NCI-H1092 (cell line): ENCODE results near the gene PARP16.

Experiments used
- DNase-seq: peaks from one replicate; lab custom pipeline; 2025; lab: John Stamatoyannopoulos, UW

The PARP16 gene

DNA sequence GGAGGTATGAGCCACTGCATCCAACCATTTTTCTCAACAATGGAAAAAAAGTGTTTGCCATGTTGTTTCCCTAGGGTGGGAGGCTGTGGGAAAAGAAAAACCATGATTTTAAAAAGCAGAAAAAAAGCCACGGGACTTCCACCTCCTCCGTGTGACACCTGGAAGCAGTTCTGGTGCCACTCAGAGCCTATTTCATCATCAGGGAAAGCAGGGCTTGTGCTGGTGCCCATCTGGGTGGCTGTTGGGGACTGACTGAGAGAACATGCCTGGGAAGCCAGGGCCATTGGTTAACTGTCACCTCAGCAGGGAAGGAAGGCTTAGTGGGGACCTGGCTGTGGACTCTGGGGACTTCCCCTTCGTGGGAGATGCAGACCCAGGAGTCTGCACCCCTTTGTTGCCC is 25.1 kb upstream of the PARP16 start:
- DNase-seq: no peak

DNA sequence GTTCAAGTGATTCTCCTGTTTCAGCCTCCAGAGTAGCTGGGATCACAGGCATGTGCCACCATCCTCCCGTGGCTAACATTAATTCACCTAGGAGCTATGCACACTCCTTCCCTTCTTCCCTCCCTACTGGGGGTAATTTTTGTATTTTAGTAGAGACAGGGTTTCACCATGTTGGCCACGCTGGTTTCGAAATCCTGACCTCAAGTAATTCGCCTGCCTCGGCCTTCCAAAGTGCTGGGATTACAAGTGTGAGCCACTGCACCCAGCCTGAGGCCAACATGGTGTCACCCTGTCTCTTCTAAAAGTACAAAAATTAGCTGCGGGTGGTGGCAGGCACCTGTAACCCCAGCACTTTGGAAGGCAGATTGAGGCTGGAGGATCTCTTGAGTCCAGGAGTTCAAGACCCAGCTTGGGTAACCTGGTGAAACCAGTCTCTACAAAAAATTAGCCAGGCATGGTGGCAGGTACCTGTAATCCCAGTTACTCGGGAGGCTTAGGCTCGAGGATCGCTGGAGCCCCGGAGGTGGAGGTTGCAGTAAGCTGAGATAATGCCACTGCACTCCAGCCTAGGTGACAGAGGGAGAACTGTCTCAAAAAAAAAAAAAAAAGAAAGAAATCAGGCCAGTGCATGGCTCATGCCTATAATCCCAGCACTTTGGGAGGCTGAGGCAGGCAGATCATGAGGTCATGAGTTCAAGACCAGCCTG is 23.9 kb upstream of the PARP16 start:
- no peak for DNase-seq

DNA sequence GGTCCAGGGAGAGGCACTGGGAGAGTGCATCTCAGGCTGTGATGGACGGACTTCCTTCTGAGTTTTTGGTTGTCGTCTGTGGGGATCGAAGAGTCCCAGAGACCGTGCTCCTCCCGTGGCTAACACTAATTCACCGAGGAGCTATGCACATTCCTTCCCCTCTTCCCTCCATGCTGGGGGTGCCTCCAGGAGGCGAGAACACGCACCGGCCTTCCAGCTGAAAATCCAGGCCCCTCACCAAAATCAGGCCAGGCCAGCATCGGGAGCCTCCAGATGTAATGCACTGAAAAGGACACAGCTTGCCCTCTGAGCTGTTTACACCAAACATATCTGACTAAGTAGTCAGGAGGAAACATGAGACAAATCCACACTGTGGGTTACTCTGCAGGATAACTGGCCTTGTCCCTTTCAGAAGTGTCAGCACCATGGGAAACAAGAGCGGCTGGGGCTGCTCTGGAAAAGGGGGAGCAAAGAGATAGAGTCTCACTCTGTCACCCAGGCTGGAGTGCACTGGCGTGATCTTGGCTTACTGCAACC is 23.3 kb upstream of the PARP16 start:
- no peak for DNase-seq

DNA sequence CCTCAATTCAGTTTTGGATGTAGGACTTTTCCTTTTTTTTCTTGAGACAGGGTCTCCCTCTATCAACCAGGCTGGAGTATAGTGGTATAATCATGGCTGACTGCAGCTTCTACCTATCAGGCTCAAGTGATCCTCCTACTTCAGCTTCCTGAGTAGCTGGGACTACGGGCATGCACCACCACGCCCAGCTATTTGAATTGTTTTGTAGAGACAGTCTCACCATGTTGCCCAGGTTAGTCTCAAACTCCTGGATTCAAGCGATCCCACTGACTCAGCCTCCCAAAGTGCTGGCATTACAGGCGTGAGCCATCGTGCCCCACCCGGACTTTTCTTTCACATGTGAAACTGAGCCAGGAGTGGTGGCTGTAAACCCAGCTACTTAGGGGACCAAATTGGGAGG is 21.3 kb upstream of the PARP16 start:
- no peak for DNase-seq

DNA sequence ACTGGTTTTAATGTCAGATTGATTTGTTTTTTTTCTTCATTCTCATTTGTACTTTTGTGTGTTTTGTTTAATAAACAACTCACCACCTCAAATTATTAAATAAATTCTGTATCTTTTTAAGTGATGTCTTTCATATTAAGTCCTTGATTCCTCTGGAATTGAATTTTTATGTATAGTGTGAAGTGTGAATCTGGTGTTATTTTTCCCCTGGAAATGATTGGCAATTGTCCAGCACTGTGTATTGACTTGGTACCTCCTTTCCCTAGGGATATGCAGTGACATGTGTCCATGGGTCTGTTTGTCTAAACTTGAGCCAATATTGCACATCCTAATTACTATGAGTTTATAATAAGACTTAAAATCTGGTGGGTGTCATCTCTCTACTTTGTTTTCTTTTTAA is 19.9 kb upstream of the PARP16 start:
- no peak for DNase-seq

DNA sequence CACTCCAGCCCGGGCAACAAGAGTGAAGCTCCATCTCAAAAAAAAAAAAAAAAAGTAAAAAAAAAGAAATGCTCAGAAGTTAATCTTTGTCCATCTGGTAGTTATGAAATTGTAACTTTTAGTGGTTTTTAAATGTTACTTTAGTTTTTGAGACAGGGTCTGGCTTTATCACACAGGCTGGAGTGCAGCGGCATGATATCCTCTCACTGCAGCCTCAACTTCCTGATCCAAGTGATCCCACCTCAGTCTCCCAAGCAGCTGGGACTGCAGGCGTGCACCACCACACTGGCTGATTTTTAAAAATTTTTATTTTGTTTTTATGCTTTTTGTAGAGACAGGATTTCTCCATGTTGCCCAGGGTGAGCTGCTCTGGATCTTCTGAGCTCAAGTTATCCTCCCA is 19.1 kb upstream of the PARP16 start:
- no peak for DNase-seq

DNA sequence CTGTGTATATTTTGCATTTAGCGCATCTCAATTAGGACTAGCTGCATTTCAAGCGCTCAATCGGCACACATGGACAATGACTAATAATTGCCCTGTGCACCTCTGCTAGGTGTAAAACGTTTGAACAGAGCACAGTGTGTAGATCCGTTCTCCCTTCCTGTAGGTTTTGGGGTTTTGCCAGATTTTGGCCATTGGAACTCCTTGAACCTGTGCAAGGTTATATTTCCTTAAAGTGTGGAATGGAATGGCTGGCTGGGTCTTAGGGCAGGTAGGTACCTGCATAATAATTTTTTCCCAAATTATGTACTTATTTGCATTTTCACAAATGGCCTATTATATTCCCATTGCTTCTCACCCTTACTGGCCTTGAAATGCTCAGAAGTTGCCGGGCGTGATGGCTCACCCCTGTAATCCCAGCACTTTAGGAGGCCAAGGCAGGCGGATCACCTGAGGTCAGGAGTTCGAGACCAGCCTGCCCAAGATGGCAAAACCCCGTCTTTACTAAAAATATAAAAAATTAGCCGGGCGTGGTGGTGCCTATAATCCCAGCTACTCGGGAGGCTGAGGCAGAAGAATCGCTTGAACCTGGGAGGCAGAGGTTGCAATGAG is 18.6 kb upstream of the PARP16 start:
- peak; percentile 79 for DNase-seq

DNA sequence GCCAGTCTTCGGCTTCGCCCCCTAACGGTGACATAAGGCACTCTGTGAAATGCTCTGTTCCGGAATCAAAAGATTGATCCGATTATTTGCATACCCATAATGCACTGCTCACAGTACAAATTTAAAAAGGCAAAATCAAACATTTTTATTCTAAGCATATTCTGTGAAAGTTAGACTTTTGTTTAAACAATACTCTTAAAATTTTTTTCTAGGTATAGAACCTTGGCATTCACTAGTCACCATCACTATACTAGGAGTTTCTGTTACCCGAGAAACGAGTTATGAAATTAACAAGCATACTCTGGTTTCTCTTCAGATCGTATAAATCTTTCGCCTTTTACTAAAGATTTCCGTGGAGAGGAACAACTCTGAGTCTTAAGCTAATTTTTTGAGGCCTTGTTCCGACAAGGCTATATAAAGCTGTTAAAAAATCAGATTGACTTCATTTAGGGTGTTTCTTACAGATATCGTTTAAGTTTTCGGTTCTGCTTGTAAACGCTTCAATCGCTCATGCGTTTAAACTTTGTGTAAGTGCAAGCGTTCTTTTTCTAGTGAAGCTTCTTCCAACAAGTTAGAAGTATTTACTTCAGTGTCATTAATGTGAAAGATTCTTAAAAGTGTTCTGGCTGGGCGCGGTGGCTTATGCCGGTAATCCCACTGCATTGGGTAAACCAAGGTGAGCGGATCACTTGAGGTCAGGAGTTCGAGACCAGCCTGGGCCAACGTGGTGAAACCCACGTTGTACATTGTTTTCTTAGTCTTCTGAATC is 17.9 kb upstream of the PARP16 start, which contains the start of gene RNU5B-1:
Gene RNU5B-1, plus strand, starts transcription at position 297 of the 769 bp plus-strand sequence.
- peak; percentile 79 for DNase-seq

DNA sequence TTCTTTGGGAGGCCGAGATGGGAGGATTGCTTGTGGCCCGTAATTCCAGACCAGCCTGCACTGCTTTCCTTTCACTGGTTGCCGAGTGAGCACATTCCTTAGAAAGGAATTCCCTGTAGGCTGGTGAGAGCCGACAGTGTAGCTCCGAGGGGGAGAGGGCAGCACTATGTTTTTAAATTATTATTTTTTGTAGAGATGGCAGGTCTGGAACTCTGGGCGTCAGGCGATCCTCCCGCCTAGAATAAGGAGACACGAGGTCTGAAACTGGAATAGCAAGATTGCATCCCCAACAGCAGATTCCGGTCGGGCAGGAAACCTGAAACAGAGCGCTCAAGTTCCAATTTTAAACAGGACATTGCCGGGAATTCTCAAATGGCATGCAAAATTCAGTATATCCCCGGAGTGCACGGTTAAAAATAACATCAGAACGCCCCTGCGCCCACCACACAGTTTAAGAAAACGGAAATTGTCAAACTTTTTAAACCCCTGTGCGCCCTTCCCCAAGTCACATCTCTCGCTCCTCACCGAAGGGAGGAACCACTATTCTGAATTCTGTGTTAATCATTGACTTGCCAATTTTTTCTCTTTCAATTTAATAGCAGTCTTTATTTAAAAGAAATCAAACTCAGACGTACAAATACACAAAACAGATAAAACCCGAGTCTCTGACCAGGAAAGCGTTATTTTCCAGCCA is 17.2 kb upstream of the PARP16 start:
- DNase-seq: no peak

DNA sequence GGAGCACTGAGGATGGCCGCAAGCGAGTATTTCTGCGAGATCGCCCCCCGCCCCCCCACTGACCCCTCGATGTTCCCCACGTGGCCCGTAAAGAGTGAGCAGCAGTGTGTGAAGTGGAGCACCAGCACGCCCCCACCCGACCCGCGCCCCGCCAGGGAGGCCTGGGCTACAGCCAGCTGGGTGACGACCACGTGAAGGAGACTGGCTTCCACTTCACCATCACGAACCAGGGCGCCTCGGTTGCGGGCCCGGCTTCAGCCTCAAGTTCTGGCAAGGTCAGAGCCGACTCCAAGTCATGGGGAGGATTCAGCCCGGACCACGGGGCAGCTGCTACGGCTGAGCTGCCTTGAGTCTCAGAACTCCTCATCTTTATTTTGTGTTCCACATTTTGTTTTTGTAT is 15.4 kb upstream of the PARP16 start:
- no peak for DNase-seq

DNA sequence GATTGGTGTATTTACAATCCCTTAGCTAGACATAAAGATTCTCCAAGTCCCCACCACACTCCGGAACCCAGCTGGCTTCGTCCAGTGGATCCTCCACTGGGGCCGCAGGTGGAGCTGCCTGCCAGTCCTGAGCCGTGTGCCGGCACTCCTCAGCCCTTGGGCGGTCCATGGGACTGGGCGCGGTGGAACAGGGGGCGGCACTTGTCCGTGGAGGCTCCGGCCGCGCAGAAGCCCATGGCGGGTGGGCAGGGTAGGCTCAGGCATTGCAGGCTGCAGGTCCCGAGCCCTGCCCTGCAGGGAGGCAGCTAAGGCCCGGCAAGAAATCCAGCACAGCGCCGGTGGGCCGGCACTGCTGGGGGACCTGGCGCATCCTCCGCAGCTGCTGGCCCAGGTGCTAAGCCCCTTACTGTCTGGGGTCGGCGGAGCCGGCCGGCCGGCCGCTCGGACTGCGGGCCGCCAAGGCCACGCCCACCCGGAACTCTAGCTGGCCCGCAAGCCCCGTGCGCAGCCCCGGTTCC is 14.3 kb upstream of the PARP16 start:
- DNase-seq: no peak

DNA sequence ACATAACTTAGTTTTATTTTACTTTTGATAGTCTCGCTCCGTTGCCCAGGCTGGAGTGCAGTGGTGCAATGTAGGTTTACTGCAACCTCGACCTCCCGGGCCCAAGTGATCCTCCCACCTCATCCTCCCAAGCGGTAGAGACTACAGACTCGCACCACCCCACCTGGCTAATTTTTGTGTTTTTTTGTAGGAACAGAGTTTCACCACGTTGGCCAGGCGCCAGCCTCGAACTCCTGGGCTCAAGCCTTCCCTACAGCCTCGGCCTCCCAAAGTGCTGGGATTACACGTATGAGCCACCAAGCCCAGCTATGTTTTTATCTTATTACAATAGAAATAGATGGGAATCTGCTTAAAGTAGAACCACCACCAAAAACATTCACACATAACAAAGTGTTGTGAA is 12.0 kb upstream of the PARP16 start:
- no peak for DNase-seq

DNA sequence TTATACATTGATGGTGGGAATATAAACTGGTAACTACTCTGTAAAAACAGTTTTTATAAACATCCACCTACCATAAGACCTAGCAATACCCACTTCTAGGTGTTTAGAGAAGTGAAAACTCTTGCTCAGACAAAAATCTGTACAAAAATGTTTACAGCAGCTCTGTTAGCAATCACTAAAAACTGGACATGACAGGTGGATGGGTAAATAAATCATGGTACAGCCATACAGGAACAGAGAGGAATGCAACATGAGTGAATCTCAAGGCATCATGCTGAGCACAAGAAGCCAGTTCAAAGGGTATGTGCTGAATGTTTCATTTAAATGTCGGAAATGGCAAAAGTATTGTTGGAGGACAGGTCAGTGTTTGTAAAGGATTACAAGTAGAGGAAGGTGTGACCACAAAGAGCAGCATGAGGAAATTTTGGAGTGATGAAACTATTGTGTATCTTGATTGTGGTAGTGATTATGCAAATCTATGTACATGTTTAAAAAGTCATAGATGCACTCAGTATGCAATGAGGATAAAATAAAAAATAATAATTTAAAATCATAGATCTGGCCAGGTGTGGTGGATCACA is 6.3 kb upstream of the PARP16 start:
- no peak for DNase-seq

DNA sequence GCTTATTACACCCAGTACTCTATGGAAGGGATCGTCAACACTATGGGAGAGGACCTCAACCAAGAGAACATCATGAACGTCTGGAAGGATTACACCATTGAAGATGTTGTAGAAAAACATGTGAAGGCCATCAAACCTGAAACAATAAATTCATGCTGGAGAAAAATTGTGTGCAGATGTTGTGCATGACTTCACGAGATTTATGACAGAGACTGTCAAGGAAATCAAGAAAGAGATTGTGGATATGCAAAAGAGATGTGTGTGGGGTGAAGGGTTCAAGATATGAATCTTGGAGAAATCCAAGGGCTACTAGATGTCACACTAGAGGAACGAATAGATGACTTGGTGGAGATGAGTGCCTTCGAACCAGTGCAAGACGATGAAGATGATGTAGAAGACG is 3.5 kb upstream of the PARP16 start:
- no peak for DNase-seq

DNA sequence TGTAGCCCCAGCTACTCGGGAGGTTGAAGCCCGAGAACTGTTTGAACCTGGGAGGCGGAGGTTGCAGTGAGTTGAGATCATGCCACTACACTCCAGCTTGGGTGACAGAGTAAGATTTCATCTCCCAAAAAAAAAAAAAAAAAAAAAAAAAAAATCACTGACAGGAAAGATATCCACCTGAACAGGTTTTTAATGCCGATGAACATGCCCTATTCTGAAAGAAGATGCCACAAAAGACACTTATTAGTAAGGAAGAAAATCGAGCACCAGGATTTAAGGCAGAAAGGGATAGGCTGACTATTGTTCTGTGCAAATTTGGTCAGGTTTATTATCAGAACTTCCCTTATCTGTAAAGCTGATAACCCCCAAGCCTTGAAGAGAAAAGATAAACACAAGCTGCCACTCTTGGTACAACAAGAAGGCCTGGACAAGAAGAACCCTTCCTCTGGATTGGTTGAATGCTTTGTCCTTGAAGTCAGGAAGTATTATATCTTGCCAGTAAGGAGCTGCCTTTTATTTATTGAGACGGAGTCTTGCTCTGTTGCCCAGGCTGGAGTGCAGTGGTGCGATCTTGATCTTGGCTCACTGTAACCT is 2.7 kb upstream of the PARP16 start:
- no peak for DNase-seq

DNA sequence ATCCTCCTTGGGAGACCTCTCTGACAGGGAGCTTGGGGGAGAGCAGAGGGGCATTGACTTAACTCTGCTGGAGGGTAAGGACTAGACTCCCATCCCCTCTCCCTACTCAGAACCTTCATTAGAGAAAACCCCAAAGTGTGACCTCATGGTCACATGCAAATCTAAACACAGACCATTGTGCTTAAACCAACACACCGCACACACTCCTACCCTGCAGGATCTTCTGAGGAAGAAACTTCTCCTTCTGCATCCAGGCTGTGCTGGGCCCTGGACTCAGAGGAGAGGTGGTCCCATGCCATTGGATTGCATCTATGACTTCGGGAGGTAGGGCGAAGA is 805 bp upstream of the PARP16 start:
- no peak for DNase-seq

DNA sequence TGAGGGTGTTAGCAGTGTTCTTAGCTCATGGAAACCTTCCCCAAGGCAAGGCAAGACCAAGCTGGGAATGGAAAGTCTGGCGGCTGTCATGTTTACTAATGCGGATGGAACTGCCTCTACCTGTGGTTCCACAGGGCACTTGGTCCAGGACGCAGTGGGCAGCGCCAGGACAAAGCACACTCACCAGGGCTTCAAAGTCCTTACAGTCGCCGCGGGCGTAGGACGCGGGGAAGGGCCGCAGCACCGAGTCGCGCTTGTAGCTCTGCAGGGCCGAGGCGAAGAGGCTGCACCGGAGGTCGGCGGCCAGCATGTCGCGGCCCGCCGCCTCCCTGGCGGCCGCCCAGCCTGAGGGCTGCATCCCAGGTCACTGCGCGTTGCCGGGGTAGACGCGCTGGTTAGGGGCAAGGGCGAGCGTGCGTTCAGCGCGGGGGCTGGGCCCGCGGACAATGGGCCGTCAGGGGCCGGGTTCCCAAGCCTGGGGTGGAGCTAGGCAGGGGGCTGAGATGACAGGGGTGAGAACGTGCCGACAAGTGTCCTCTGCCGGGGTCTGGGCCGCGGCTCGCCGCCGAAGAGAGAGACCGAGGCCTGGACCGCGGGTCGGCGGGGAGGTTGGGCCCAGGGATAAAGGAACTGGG is 497 bp downstream of the PARP16 start:
- no peak for DNase-seq

DNA sequence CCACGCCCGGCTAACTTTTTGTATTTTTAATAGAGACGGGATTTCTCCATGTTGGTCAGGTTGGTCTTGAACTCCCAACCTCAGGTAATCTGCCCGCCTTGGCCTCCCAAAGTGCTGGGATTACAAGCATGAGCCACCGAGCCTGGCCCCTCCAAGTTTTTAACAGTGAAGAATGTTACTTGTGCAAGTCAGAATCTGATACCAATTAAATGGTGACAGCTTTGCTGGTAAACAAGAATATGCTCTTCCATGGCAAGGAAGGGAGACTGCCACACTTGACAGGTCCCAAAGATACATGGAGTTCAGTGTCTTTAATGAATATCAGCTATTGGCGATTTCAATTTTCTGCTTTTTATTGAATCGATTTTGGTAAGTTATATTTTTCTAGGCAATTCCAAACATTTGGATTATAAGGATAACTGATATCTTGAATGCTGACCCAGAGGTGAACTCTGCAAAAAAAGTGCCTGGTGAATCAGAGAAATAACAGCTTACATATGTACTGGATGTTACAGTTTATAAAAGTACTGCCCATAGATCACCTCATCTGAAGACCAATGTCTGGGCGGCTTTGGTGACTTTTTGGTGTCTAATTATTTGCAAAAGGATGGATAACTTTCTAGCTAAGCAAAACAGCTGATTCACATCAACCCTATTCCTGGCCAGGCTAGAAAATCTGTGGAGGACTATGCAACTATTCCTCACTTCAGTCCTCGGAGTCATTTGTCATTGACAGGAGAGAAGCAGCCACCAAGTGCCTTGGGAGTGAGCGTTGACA is 1.2 kb downstream of the PARP16 start:
- DNase-seq: no peak

DNA sequence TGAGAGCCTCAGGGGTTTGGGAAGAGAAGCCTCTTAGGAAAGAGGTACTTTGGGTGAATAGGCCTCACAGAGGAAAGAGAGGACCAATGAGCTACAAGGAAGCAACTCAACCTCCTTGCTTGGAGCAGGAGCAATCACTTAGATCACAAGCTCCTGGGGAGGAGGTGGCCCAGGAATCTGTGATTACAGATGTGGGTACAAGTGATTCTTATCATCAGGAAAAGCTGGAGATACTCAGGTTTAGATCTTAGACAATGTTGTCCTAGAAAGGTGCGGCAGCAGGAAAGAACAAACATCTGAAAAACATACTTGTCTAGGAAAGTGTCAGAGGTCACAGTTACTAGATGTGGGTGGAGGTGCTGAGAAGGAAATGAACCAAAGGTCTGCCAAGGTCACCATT is 8.2 kb downstream of the PARP16 start:
- no peak for DNase-seq

DNA sequence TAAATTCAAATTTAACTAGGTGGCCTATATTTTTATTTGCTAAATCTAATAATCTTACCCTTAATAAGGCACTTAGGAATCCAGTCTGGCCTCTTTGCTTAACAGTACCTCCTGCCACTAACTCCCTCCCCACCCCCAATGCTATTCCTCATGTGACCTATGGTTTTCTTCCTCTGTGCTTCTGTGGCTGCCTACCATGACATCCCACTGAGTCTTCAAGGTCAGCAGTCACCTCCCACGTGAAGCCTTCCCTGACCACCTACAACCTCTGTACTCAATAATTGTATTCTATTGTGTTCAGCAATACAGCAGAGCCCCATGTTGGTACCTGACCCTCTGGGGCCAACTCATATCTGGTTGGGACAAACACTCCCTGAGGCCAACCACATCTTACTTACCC is 9.7 kb downstream of the PARP16 start:
- DNase-seq: no peak
